Esophagus (tissue), 2 donors: ENCODE data around the gene SIK3. TPM values are rescaled to one million over a fixed set of nuclear protein-coding genes. Genes with fewer than 3 reads are reported as not detected.
"Not testable (repeated sequence)": the region's sequence is repeated elsewhere in the genome, so short reads cannot be mapped to it uniquely, and the experiment has no call there.

Source experiments
- H3K27ac ChIP-seq, 2 donors: one replicate each; pipeline ENCODE4 v1.5.1; 2013; ENCODE audit warnings: low read depth in 2 of 2, mild to moderate bottlenecking in 2 of 2, inconsistent platforms in 1 of 2, low read length in 1 of 2, moderate library complexity in 1 of 2
- H3K27me3 ChIP-seq, 2 donors: one replicate each; pipeline ENCODE4 v1.6.1; 2013; ENCODE audit warnings: low read length in 2 of 2, control low read depth in 1 of 2, mild to moderate bottlenecking in 1 of 2; ENCODE audit not compliant: insufficient read depth in 2 of 2, control insufficient read depth in 1 of 2
- H3K36me3 ChIP-seq, 2 donors: one replicate each; pipeline ENCODE4 v1.6.1; 2013; ENCODE audit warnings: low read length in 1 of 2; ENCODE audit not compliant: control insufficient read depth in 2 of 2, insufficient read depth in 2 of 2
- H3K4me1 ChIP-seq, 2 donors: one replicate each; pipeline ENCODE4 v1.6.1; 2013; ENCODE audit warnings: low read length in 1 of 2; ENCODE audit not compliant: control insufficient read depth in 2 of 2, insufficient read depth in 2 of 2
- H3K4me3 ChIP-seq, 2 donors: one replicate each; pipeline ENCODE4 v1.5.1; 2013; ENCODE audit warnings: low read length in 2 of 2, mild to moderate bottlenecking in 2 of 2, low read depth in 1 of 2, moderate library complexity in 1 of 2
- H3K9me3 ChIP-seq, 2 donors: one replicate each; pipeline ENCODE4 v1.6.1; 2013; ENCODE audit warnings: mild to moderate bottlenecking in 2 of 2, low read depth in 1 of 2, low read length in 1 of 2, moderate library complexity in 1 of 2; ENCODE audit not compliant: control insufficient read depth in 2 of 2, insufficient read depth in 1 of 2
- whole genome bisulfite sequencing, 2 donors: extraction: QIAGEN DNeasy Blood & Tissue Kit; methylation state at CpG; one replicate each; pipeline ENCODE4 v1.1.7; 2013; 5-methylcytosine and 5-hydroxymethylcytosine counted together
- polyA plus RNA-seq, 2 donors: library from polyadenylated mRNA; stranded (reverse); fragments of 200-250 nt; gene quantifications; one replicate each; pipeline ENCODE4 v1.2.3, GENCODE V29; 2013
- donor health status: healthy with polysubstance abuse.
- donor health status: Bipolar disorder and iron deficiency.

The SIK3 gene
- polyA plus RNA-seq, result 1 to 10 TPM; 6.4 to 7.0 TPM

DNA sequence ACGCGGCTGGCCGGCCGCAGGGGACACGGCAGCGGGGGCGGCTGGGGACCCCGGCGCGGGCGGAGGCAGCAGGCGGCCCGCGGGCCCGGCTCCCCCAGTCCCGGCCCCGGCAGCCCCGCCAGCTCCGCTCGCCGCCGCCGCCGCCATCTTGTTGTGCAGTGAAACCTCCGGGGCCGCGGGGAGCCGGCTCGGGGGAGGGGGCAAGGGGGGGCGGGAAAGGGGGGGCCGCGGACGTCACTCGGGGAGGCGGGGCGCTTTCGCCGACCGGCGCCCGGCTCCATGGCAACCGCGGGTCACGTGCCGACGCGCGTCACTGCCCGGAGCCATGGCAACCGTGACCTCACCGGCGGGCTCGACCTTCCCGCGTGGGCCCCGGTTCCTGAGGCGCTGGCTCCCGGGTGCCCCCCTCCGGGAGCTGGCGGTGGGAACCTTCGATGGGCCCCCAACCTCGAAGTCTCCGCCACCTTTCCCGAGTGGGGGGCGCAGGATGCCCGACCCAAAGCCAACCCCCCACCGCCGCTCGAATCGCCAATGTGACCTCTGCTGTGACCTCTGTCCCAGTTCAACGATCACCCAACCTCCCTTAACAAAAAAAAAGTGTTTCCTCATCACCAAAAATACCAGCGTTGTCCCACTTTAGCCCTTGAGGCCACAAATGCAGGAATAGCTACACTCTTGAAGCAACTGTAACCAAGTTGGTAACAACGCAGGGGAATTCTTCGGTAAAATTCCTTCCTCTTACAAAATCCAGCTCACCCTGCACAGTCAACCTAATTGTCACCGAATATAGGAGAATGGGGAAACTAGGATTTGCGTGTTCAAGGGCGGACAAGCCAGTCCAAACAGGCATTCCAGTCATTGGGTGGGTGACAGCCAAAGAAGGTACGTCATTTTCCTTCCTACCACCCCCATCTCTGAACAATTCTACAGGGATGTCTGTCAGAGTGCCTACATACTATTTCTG is at the start of gene SIK3:
Gene SIK3 (minus strand): TSS at position 160 of the 964 bp plus-strand sequence. CDS start 13 bp downstream, at position 147.
- Histone ChIP-seq H3K4me1 (peaks cover 0 to 6% of the 10 kb centered on the region in 2 donors), H3K27ac (peak within 1 kb of the TSS; percentile 94), H3K36me3 (no peaks in the 10 kb centered on the region), H3K4me3 (peak within 1 kb of the TSS; percentile 85 to 90), H3K9me3 (no peaks in the 10 kb centered on the region), H3K27me3 (no peaks in the 10 kb centered on the region)
- 2 to 4% methylated on average over 38 to 78 of the region's 78 CpGs for WGBS, 2 donors

DNA sequence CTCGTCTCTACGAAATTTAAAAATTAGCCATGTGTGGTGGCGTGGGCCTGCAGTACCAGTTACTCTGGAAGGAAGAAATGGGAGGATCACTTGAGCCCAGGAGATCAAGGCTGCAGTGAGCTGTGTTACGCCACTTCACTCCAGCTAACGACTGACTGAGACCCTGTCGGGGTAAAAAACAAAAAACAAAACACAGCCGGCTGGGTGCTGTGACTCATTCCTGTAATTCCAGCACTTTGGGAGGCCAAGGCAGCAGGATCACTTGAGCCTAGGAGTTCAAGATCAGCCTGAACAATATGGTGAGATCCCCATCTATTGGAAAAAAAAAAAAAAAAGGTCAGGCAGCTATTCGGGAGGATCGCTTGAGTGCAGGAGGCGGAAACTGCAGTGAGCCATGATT is 48.3 kb upstream of the SIK3 start:
- Histone ChIP-seq H3K4me1 (peaks cover 0 to 2% of the 10 kb centered on the region in 2 donors), H3K27ac (no peak overlapping the region), H3K36me3 (peaks cover 0 to 7% of the 10 kb centered on the region in 2 donors), H3K4me3 (no peak overlapping the region), H3K27me3 (no peaks in the 10 kb centered on the region), H3K9me3 (no peaks in the 10 kb centered on the region)
- 64 to 65% methylated on average over 10 of the region's 10 CpGs for WGBS, 2 donors

GRCh38 chr11:117145393-117145761 is 47.1 kb upstream of the SIK3 start:
- H3K9me3 ChIP-seq, result no peaks in the 10 kb centered on the region
- H3K36me3 ChIP-seq, result peaks cover 0 to 7% of the 10 kb centered on the region in 2 donors
- H3K27me3 ChIP-seq, result no peaks in the 10 kb centered on the region
- H3K4me3 ChIP-seq, result peak overlapping the region; percentile 85 to 89
- WGBS, 2 donors, result 3 to 14% methylated on average over 5 of the region's 5 CpGs
- H3K4me1 ChIP-seq, result peaks cover 0 to 2% of the 10 kb centered on the region in 2 donors
- H3K27ac ChIP-seq, result peak overlapping the region; percentile 96 to 98

DNA sequence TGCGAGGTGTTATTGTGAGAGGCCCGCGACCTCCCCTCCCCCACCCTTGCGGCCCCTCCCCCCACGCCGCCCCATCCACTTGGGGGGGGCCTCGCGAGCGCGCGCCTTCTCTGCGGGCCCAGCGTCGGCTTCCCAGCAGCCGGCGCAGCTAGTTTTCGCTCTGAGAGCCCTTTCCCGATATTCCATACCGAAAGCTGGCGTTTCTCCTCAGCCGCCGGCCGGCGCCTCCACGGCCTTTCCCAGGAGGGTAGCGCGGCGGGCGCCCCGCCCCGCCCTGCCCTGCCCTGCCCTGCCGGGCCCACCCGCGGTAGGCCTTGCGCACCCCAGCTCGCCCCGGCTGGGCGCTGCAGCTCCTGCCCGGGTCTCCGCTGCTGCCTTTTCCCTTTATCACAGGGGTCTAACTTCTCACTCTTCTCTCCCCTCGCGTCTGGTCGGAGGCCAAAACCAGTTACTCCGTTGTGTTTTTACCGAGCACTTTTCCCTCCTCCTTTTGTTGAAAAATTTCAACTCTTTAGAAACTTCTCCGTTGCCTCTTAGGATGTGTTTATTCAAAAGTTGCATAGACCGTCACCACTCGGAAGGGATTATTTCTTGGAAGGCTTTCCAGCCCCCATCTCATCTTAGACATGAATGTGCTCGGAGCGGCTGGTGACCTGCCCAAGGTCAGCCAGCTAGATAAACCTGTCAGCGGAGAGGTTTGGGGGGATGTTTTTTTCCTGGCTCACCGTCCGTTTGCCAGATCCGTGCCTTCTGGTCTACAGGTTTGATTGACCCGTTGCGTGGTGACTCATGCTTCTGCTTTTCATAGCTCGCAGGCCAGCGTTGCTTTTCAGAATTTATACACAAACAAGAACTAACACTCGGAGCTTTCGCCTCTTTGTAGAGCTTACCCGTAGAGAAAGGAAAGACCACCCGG is 46.5 kb upstream of the SIK3 start:
- peaks cover 0 to 2% of the 10 kb centered on the region in 2 donors for H3K4me1 ChIP-seq
- WGBS, 2 donors, result 0% methylated on average over 39 to 62 of the region's 62 CpGs
- peak overlapping the region; percentile 96 to 98 for H3K27ac ChIP-seq
- H3K27me3 ChIP-seq, result no peaks in the 10 kb centered on the region
- no peaks in the 10 kb centered on the region for H3K9me3 ChIP-seq
- peaks cover 0 to 7% of the 10 kb centered on the region in 2 donors for H3K36me3 ChIP-seq
- peak overlapping the region; percentile 85 to 89 for H3K4me3 ChIP-seq

DNA sequence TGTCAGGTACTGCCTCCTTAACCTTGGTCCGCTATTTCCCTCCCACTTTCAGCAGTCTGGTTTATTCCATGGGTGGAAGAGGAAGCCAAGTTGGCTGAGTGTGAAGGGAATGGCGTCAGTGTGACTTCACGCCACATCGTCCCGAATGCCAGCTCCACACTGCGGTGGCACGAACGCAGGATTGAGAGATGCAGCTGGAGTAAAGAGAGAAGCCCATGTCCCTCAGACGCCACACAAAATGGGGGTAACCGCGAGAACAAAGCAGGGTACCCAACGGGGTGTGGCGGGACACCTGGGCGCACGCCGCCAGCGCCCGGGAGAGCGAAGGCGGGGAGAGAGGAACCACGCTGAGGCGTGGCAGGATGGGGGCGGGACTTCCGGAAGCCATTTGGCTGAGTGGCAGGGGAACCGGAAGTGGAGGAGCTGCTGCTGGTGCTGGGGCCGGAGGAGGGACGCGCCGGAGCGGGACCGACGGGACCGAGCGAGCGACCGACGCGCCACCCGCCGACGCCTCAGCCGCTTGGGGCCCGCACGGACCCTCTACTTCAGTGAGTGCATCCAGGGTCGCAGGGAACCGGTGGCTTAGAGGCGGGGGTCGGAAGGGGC is 45.7 kb upstream of the SIK3 start, which contains the start of gene PAFAH1B2:
Gene PAFAH1B2 (plus strand): TSS at position 417 of the 606 bp plus-strand sequence. CDS start 8,161 bp downstream, outside the sequence.
- Histone ChIP-seq H3K4me1 (peaks cover 0 to 2% of the 10 kb centered on the region in 2 donors), H3K36me3 (peaks cover 0 to 7% of the 10 kb centered on the region in 2 donors), H3K4me3 (peak within 1 kb of the TSS; percentile 85 to 89), H3K9me3 (no peaks in the 10 kb centered on the region), H3K27ac (peak within 1 kb of the TSS; percentile 96 to 98), H3K27me3 (no peaks in the 10 kb centered on the region)
- 0% methylated on average over 42 to 48 of the region's 48 CpGs for WGBS, 2 donors

GRCh38 chr11:117143390-117143789 is 45.2 kb upstream of the SIK3 start:
- H3K27me3 ChIP-seq, result no peaks in the 10 kb centered on the region
- peak overlapping the region; percentile 85 to 89 for H3K4me3 ChIP-seq
- peak overlapping the region; percentile 96 to 98 for H3K27ac ChIP-seq
- H3K36me3 ChIP-seq, result peaks cover 0 to 7% of the 10 kb centered on the region in 2 donors
- peaks cover 0 to 2% of the 10 kb centered on the region in 2 donors for H3K4me1 ChIP-seq
- H3K9me3 ChIP-seq, result no peaks in the 10 kb centered on the region
- 5 to 7% methylated on average over 5 of the region's 5 CpGs for WGBS, 2 donors

DNA sequence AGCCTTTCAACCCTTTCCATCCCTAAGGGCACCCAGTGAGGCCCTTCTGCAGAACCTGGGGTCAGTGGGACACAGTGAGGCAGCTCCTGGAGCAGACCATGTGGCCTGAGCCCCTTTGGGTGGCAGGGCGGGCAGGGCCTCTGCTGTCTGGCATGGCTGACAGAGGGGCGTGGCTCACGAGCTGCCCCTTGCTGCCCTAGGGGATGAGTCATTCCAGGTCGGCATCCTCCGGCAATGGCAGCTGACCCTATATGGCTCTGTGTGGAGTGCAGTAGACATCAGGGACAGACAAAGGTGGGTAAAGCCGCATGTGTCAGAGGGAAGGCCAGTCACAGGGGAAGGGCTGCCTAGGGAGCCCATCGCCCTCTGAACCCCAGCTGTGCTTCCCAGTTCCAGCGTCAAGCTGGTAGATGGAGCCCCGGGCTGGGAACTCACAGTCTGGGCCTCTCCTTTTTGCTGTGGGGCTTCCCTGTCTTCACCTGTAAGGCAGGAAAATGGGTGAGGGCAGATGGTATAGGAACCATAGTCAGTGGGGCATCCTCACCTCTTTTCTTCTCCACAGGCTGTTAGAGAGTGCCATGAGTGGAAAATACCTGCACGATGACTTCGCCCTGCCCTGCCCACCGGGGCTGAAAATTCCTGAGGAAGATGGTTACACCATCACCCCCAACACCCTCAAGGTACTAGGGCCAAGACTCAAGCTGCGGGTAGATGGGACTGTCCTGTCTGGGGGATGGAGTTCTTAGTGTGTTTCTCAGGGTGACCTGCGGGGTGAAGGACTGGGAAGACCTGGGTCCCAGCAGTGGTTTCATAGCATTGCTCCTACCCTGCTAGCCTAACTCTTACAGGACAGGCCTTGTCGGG is 39.2 kb upstream of the SIK3 start:
- no CpG with 5 or more reads among the region's 15 CpGs for WGBS, 2 donors
- H3K27ac ChIP-seq, H3K36me3 ChIP-seq: not testable (repeated sequence)

GRCh38 chr11:117134979-117135378 is 36.8 kb upstream of the SIK3 start:
- not testable (repeated sequence) for H3K27ac ChIP-seq, H3K27me3 ChIP-seq, H3K4me3 ChIP-seq, H3K36me3 ChIP-seq, H3K9me3 ChIP-seq, H3K4me1 ChIP-seq
- 77 to 90% methylated on average over 1 of the region's 4 CpGs for WGBS, 2 donors

More for the DNA sequence above, 39.2 kb upstream of the SIK3 start:
- H3K4me1 ChIP-seq, H3K9me3 ChIP-seq, H3K27me3 ChIP-seq, H3K4me3 ChIP-seq: not testable (repeated sequence)
